Kidney capillary endothelial cell (primary cell): ENCODE data around the gene KLHDC4.
"Not testable (repeated sequence)": the region's sequence is repeated elsewhere in the genome, so short reads cannot be mapped to it uniquely, and the experiment has no call there.

Experiments used
- DNase-seq: peaks from one replicate; pipeline ENCODE4 v3.0.0-alpha.2; 2018; ENCODE audit warnings: low spot score

Gene KLHDC4

DNA sequence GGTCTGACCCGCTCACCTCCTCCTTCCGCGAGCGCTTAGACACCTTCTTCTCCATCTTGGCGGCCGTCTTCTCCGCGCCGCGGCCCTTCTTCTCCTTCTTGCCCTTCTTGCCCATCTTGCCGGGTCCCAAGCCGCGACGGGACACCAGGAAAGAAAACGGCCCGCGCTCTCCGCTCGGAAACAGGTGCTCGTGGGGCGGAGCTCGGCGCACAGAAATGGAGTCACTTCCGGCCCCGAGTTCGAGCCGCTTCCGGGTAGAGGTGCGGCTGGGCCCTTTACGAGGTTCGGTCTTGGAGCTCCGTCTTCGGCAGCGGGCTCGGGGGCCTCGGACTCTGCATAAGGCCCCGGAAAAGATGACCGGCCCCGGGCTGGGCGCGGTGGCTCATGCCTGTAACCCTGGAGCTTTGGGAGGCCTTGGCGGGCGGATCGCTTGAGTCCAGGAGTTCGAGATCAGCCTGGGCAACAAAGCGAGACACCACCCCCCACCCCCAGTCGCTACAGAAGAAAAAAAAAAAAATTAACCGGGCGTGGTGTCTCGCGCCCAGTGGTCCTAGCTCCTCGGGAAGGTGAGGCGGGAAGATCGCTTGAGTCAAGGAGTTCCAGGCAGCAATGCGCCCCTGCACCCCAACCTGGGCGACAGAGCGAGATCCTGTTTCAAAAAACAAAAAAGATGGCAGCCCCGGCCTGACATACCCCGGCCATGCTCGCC, at the start of gene KLHDC4:
Gene KLHDC4, minus strand, starts transcription at position 211 of the 709 bp plus-strand sequence. Its CDS starts 96 bp downstream, at position 115.
- DNase-seq: peak; percentile 78

DNA sequence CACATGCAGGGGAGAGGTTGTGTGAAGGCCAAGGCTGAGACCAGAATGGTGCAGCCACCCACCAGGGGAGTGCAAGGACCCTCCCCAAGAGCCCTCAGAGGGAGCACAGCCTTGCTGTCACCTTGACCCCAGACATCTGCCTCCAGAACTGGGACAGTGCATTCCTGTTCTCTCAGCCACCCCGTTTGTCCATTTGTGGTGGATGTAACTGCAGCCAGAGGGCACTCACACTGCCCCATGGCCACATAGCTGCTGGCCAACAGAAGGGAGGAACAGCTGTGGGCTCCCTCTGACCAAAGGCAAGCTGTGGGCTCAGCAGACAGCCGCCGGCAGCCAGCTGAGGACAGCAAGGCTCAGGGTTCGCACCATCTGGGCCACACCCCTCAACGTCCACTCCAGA, 49.8 kb upstream of the KLHDC4 start:
- DNase-seq: no peak

DNA sequence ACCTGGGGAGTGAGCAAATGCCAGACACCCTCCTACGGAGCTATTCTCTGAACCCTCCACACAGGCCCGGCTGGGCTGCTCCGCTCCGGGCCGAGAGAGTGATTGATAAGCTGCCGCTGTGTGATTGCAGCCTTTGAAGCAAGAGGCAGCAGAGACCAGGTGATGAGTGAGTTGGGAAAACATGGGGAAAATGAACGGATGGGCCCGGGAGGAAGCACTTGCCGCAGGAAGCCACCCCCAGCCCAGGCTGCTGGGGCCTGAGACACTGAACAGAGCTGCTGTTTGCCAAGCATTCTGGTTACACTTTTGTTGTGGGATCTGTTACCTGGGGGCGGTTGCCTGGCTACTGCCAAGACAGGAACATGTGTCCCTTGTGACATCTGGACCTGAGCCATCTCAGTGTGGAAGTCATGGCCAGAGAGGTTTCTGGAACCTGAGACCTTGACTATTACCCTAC, 46.4 kb upstream of the KLHDC4 start:
- DNase-seq: no peak

DNA sequence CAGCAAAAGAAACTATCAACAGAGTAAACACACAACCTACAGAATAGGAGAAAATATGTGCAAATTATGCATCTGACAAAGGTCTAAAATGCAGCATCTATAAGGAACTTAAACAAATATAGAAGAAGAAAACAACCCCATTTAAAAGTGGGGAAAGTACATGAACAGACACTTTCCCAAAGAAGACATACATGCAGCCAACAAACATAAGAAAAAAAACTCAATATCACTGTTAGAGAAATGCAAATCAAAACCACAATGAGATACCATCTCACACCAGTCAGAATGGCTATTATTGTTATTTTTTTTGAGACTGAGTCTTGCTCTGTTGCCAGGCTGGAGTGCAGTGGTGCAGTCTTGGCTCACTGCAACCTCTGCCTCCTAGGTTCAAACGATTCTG, 45.7 kb upstream of the KLHDC4 start:
- DNase-seq: not testable (repeated sequence)

DNA sequence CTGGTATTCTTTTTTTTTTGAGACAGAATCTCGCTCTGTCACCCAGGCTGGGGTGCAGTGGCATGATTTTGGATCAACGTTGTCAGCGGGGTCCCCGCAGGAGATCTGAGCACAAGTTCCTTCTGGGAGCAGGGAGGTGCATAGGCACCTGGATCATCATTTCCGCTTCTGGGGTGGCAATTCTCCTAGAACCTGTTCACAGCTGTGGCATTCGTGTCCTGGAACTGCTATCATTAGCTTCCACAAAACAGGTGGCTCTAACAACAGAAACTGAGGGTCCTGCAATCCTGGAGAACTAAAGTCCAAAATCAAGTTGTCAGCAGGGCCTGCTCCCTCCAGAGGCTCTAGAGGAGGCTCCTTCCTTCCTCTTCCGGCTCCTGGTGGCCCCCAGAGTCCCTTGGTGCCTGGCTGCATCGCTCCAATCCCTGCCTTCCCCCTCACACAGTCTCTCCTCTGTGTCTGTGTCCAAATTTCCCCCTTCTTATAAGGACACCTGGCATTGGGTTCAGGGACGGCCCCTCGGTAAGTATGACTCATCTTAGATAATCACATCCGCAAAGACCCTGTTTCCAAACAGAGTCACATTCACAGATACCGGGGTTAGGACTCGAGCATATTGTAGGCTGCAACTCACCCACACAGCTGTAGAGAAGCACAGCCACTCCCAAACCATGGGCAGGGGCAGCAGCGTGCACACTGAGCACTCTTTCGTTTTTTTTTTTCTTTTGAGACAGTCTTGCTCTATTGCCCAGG, 43.5 kb upstream of the KLHDC4 start:
- no peak for DNase-seq

DNA sequence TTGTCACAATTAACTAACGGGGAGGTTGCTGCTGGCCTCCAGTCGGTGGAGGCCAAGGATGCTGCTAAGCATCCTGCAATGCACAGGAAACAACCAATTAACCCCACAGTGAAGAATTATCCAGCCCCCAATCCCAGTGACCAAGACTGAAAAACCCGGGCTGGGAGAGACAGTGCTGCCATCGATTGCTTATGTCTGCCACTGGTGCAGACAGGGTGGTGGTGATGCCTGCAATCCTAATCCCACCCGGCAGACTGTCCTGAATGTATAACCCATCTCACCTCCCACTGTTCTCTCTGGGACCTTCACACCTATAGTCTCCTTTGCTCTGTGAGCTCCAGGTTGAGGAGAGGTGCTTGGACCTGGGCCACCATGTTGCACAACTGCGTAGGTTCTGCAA, 42.3 kb upstream of the KLHDC4 start:
- DNase-seq: no peak

DNA sequence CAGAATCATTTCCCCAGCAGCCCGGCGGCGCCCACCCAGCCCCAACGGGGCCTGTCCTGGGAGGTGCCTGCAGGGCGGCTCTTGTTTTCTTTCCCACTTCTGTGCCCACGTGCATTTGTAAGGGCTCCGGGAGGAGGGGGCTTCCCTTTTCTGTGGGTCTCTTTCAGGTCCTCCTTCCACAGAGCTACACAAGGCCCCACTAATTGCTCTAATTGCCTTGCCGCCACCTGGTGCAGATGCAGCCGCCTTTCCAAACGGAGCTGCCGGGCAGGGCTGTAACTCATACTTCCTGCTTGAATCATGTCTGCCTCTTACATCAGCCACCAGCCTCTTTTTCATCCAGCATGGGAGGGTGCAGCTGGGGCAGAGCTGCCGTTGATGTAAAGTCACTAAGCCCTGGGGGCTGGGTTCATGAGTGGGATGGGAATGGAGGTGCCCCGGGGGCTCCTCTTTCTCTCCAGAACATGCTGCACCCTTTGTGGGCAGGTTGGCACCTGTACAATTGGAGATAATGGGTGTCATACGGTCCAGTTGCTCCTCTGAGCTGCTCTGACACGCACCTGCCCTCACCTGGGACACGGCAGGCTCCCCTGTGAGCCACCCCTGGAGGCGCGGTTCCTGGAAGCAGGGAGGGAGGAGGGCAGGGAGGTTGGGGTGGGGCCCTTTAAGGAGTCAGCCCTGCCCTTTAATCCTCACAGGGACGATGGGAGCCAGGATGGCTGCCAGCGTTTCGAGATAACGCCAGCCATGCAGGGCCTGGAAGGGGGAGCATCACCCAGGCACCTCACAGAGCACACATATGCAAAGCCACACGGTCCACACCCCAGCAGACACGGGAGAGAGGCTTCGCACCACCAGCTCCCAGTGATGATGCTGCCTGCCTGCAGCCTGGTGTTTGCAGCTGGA, 41.1 kb upstream of the KLHDC4 start:
- DNase-seq: peak; percentile 78

DNA sequence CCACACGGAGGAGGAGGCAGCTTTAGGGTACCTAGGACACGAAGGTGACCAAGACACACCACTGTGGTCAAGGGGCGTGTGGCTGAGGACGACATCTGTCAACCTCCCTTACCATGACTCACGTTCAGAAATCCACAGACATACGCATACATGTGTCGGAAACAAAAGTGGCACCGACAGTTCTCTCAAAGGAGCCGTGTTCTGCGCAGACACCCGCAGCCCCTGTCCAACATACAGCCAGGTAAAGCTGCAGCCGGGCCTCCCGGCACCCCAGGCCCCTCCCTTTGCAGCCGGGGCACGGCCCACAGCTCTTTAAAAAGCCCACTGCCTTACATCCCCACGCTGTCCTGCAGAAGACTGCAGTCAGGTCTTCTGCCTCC, 40.5 kb upstream of the KLHDC4 start:
- no peak for DNase-seq

DNA sequence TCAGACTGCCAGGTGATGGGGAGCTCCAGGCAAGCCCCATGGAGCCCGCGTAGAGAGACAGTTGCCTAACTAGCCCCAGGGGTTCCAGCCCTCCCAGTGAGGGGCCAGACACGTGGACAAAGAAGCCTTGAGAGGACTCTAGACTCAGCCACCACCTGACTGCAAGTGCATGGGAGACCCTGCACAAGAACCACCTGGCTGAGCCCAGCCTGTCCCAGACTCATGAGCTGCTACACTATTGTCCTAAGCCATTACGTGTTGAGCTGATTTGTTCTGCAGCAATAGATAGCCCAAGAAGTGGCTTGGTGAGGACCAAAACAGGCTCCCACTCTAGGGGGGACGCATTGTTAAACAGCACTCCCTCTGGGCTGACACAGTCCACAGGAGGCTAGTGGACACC, 37.6 kb upstream of the KLHDC4 start:
- no peak for DNase-seq

DNA sequence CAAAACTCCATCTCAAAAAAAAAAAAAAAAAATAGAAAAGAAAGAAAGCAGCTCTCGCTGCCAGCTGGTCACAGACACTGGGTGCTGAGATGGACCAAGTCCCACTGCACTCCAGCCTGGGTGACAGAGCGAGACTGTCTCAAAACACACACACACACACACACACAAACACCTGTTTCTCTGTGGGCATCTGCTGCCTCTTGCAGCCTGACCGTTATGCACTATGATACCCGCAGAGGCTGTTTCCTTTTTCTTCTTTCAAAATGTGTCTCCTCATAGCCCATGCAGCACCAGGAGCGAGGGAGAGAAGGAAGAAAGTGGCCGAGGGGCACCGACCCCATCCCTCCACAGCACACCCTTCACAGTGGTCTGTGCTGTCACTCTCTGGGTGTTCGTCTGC, 36.9 kb upstream of the KLHDC4 start:
- no peak for DNase-seq

DNA sequence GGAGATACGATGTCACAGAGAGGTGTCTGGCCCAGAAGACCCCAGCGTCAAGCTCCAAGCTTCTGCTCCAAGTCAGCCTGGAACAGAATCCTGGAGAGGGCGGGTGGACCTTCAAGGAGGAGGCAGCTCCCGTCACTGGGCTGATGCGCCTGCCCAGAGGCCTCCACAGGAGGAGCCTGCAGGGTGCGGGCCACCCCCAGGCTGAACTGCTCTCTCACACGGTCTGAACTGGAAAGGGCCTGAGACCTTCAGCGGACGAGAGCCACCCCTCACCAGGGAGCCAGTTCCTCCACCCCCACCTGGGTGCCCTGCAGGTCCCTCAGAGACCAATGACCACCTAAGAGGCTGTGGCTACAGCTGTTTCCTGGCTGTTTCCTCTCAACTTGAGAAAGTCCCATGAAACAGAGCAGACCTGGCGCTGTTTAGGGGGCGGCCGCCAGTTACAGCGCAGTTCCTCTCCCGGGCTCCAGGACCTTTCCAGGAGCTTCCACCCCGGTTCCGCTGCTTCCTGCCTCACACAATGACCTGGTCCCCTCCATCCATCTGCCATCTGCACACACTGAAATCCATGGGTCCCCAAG, 36.0 kb upstream of the KLHDC4 start:
- DNase-seq: no peak

DNA sequence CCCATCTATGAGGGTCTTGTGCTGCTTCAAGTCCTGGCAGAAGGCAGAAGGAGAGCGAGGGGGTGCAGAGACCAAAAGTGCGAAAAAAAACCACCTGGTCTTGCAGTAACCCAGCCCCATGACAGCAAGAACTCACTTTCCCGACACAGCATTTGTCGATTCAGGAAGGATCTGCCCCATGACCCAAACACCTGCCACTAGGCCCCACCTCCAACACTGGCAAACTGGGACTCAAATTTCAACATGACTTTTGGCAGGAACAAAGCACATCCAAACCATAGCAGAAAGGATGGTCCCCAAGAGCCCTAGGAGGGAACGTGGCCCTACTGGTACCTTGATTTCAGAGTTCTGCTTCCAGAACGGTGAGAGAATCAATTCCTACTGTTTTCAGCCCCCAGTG, 34.7 kb upstream of the KLHDC4 start:
- no peak for DNase-seq

DNA sequence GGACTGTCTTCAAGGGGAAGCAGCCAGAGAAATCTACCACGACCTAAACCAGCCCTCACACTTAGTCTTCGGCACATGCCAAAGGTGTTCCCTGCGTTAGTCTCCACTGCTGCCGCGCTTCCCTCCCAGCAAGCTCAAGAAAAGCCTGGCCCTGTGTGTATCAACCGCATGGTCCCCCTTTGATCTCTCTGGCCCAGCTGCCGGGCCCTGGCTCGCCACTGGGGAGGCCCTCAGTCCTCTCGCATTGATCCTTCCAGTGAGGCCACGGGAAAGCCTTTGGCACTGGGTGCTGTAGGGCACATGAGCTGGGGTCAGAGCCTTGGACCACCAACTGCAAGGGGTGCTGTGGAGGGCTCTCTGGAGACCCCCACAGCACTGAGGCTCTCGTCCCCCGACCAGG, 29.6 kb upstream of the KLHDC4 start:
- no peak for DNase-seq

DNA sequence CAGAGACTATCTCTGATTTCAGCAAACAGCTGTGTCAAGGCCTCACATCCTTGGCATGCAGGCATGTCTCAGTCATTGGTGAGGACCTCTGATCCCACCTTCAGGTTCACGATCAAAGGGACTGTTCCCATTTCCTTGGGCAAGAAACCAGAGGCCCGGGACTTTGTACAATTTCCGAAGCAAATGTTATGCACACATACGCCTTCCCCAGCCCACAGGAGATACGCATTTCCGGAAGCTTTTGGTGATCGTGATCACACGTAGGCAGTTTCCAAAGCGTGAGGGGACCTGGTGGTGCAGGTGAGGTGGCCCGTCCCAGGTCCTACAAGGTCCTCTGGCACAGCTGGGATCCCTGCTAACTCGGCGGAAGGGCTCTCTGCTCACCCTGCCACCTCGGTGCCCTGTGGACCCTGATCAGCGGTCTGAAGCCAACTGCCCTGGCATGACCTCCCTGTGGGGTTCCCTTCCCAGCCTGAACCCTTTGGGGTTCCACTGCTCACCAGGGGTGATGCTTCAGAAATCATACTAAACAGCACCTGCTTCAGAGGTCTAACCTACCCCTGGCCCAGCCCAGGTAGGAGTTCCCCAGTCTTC, 28.8 kb upstream of the KLHDC4 start:
- no peak for DNase-seq

DNA sequence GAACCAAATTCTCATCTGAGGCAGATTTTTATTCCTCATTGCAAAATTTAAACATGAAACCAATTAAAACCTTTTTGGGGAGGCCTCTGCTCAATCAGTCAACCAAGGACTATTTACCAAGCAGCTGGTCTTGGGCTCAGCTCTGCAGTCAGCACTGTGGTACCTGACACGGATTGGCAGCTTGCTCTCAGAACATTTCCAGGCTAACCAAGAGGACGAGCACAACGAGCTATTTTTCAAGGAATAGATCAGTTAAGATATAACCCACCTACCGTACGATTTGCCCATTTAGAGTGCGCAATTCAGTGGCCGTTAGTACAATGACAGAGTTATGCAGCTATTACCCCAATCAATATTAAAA, 26.4 kb upstream of the KLHDC4 start:
- no peak for DNase-seq

DNA sequence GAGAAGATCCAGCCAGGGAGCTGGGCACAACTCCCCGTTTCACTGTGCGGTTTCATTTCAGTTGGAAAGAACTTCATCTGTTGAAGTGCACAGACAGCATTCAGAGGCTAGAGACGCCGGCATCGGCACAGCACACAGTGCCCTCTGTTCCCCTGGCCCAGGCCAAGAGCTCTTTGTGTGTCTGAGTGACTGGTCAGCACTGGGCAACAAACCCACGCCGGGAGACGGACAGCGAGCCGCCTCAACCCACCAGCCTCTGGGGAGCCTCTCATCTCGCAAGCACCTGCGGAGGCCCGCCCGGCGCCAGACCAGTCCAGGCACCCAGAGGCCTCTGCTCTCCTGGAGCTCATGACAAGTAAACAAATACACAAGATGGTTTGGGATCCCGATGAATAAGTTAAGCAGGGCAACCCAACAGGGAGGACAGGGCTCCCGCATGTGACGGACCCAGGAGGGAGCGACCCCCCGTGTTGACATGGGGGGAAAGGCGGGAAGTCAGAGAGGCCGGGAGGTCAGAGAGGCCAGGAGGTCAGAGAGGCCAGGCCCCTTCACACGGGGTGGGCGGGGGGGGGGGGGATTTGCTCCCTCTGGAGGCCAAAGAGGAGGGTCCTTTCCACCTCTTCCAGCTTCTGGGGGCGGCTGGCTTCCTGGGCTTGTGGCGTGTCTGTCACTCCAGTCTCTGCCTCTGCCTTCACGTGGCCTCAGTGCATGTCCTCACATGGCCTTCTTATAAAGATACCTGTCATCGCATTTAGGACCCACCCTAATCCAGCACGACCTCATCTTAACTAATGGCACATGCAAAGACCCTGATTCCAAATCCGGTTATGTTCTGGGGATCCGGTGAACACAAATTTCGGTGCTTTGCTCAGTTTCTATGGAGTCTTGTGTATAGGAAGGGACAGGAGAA, 25.8 kb upstream of the KLHDC4 start:
- no peak for DNase-seq

DNA sequence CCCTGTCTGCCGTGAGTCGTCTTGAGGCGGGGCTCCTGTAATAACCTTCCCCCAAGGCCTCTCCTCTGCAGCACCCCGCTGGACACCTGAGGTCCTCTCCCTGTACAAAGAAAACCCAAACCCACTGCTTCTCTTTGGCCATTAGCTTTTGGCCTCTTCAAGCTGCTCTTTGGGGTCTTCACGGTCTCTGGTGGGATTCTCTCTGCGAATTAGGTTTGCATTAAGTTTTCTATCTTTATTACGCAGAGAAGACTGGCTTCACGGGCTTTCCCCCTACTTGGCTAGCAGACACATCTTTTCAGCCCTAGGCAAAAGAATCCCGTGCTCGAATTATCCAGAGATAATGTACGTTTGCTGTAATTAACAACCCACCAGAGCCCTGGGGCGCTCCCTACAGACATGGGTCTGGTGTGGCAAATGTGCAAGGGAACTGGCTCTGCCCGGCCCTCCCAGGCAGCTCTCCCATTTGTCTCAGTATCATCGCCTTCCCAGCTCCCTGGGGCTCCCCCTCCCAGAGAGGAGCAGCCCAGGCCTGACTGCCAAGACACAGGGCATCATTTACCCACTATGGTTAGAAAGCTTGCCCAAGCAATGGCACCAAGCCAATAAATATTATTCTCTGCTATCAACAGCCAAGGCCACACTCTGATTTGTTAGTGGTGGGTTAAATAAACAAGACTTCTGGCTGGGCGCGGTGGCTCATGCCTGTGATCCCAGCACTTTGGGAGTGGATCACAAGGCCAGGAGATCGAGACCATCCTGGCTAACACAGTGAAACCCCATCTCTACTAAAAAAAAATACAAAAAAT, 24.7 kb upstream of the KLHDC4 start:
- no peak for DNase-seq

DNA sequence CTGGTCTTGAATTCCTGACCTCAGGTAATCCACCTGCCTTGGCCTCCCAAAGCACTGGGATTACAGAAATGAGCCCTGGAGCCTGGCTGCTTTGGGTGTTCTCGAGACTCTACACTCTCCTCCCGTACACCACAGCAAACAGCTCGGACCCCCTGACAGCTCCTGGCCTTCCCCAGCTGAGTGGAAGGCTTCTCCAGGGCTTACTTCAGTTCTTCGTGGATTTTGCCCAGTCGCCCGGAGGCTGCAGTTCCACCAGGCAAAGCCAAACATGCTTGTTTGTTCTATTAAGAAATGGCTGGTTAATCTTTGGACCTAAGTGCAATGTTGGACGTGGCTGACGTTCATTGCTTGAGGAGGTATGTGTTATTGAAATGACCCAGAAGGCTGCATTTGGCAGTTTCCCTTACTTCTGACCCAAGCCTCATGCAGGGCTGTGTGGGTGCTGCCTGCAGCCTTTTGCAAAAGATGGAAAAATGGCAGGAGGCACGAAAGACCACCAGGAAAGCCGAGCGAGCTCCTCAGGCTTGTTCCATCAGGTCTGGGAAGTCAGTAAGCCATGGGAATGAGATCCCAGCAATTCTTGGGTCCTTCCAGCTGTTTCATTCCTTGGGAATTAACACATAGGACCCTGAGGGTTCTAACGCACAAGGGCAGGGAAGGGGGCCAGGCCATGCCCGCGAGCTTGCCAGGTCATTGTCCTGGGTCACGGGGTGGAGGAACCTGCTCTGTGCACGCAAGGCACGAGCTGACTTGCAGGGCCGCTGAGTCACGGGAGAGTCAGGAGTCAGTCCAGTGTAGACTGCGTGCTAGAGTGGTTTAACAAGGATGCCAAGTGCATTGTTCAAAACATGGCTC, 23.9 kb upstream of the KLHDC4 start:
- DNase-seq: no peak
